HG03039 (cell line): ENCODE data around the gene VAV2.
"Not testable (repeated sequence)": the region's sequence is repeated elsewhere in the genome, so short reads cannot be mapped to it uniquely, and the experiment has no call there.

Source experiments
- ATAC-seq: cut with Tn5 transposase; IDR thresholded peaks from one replicate; pipeline ENCODE4 v1.9.1; 2021; ENCODE audit warnings: mild to moderate bottlenecking, moderate library complexity; ENCODE audit not compliant: unreplicated experiment

The VAV2 gene

DNA sequence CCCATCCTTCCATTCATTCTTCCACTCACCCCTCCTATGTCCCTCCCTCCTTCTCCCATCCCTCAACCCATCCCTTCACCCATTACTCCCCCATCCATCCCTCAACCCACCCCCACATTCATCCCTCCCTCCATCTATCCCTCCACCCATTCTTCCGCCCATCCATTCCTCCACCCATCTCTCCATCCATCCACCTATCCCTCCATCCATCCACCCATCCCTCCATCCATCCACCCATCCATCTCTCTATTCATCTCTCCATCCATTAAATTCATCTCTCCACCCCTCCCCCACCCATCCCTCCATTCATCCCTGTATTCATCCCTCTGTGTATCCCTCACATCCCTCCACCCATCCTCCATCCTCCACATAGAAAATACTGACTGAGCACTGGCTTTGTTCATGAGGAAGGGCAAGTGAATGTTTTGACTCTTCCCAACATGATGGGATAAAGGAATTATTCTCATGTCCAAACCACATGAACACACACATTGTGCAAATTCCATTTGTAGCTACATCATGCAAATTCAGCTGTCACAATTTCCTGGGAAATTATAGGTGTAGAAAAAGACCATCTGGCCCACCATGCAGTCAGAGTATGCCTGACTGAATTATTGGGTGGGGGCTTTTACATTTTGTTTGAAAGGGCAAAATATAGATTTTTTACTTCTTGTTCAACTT, 6.9 kb upstream of the VAV2 start:
- ATAC-seq = no peak

DNA sequence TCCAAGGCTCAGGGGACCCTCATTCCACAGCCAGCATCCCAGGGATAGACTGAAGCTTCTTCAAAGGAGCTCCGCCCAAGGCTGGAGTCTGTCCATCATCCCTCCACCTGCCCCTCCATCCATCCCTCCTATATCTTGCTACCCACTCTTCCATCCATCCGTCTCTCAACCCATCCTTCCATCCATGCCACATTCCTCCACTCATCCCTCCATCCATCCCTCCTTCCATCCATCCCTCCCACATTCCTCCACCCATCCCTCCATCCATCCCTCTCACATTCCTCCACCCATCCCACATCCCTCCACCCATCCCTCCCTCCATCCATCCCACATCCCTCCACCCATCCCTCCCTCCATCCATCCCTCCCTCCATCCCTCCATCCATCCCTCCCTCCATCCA, 5.5 kb upstream of the VAV2 start:
- ATAC-seq = no peak

DNA sequence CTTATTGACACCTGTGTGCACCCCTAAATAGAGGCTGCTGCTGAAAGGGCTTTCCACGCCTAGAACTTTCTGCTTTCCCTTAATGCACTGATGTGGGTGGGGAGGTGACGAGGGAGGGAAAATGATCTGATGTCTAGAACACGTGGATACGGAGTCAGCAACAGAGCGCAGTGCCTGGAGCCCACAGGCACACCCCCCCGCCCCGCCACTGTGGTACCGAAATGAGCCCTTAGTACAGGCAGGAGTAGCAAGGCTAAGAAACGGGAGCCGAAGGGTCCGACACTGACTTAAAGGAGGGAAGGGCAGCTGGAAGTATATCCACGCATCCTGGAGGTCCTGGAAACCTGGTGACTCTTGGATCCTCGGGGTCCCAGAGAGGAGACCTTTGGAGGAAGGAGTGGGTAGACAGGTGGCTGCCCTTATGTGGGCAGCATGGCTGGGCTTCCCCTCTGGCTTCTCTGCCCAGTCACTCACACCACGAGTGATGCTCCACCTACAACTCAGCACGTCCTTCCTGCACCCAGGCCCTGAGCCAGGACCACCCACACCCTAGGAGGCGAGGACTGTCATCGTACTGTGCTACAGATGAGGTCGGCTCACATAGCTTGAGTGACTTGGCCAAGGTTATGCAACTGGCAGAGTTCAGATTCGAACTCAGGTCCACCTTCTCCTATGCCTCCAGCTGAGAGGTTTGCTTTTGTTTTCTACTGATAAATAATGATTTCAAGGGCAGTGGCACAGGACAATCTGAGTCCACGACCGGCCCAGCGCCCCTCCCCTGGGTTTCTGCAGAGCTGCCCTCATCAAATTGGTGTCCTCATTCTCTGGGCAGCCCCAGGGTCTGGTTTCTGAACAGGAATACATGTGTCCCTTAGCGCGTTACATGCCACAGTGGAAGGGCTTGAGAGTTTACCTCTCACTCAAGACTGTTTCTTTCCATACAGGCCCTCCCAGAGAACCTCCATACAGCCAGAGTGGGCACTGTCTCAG, 4.7 kb upstream of the VAV2 start:
- ATAC-seq = no peak

DNA sequence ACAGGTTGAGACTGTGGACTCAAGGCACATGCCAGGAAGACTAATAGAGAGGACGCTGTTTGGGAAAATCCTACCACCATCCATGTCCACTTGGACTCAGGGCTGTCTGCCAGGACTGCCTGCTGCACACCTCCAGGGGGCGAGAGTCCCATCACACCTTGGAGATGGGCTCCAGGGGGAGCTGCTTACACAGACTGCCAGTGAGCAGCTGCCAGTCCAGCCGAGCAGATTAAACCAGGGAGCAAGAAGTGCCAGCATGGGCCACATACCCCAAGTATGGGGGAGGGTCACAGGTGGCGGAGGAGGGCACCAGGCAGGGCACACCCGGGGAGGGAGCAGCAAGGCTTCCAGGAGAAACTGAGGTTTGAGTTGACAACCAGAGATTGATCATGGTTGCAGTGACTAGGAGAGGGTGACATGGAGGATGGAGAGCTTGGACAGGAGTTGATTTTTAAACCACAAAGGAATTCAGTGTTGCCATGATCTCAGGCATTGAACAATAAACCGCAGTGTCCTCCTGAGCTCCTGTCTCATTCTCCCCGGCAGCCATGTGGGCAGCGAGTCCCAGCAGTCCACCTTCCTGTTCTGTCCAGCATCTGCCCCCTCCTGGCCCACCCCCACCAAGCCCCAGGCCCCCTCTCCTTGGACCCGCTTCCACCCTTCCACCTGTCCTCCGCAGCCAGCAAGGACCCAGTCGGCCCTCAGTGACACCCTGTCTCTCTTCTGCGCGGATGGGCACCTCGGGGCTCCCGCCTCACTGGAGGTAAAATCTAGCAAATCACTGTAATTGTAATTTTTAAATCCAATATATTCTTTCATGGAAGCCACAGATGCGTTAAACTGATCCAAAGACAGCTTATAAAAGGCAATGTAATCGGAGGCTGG, 3.1 kb upstream of the VAV2 start:
- no peak for ATAC-seq

DNA sequence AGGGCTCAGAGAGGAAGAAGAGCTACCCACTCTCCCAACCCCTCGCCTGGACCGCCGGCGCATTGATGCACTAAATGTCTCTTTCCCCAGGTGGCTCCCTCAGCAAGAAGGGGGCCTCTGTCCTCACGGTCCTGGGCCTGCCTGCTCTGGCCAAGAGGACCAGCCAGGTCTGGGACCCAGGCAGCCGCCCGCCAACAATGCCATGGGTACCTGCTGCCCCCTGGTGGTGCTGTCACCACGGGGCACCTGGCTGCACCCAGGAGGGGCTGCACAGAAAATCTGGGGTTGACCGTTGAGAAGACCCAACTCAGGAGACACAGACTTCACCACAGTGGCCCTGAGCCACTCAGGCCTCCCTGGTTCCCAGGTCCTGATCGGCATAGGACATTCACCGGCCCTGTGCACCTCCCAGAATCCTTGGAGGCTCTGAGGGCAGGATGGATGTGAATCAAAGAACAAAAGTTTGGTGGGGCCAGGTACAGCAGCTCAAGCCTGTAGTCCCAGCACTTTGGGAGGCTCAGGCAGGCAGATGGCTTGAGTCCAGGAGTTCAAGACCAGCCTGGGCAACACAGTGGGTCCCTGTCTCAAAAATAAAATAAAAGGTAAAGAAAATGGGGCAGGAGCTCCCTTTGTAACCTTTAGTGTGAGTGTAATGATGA, 2.4 kb upstream of the VAV2 start:
- no peak for ATAC-seq

DNA sequence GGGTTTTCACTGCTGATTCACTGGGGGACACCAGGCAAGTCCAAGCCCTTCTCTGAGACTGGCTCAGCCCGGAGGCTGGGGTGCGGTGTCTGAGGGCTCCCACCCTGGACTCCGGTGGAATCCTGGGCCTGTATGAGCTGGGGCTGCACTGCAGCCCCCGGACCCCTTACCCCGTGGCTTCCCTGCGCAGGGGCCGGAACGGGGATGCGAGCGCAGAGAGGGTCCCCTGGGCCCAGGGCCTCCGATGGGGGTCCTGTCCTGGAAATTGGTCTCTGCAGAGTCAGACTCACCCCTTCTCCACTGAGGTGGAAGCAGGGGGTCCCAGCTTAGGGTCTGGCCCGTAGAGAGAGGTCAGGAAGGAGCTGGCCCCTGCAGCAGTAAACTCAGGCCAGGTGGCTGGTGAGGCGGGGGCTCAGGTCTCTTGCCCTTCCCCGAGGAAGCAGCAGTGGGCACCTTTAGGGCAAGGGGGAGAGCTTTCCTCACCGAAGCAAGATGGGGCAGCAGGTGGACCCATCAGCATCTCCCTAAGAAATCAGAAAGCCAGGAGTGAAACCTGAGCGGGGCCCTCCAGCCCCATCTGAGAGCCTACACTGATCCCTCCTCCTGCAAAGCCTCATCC, 1.6 kb upstream of the VAV2 start:
- no peak for ATAC-seq

DNA sequence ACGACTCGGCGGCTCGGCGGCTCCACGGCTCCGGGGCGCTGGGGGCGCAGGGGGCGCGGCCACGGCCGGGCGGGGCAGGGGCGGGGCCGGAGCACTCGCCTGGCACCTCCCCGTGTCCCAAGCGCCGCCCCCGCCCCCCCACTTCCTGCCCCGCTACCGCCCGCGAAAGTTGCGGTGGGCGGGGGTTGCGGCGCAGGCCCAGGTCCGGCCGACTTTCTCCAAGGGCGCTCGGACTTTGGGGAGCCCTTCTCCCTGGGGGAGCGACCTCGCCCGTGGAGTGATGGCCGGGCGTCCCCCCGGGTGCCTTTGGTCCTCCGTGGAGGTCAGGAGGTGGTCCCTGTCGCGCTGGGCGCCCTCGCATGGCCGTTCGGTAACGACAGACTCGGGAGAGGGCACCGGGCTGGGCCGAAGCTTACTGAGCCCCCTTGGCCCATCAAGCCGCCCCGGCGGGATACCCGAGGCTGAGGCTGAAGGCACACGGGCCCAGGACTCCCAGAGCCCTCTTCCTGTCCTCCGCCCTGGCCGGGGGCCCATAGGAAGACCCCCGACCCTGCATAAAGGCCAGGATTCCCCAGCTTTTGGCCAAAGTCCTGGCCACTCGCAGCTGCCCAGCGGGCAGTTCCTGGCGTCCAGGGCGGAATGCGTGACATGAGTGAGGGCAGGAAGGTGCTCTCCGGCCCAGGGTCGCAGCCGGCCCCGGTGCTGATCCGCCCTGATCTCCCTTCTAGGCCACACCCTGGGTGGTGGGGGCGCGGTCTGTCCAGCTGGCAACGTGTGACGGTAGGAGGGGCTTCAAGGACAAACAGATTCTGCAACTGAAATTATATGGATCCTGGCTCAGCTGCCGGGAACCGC, 883 bp upstream of the VAV2 start:
- peak; percentile 39 for ATAC-seq

DNA sequence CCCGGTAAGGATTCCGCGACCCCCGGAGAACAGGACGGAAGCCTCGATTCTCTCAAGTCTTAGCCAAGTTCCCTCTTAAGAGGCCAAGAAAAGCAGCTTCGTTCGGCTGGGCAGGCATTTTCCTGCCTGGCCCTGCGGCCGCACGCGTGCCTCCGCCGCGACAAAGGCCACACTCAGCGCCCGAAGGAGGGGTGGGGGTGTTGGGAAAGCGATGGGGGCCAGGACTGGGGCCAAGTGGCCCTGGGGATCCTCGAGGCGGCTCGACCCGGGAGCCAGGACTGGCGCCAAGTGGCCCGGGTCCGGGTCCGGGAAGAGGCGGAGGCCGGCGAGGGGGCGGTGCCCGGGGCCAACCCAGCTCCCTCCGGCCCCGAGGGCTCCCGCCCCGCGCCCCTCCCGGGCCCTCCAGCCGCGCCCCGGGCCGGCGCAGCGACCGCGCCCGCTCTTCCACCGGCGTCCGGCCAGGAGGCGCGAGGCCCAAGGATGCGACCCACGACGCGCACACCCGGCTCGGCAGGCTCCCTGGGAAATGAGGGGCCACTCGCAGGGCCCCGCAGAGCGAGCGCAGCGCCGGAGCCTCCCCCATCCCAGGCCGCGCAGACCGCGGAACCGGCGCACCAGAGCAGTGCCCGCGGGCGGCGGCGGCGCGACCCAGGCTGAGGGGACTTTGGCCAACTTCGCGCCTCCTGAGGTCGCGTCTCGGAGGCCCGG, 756 bp downstream of the VAV2 start:
- ATAC-seq = no peak

DNA sequence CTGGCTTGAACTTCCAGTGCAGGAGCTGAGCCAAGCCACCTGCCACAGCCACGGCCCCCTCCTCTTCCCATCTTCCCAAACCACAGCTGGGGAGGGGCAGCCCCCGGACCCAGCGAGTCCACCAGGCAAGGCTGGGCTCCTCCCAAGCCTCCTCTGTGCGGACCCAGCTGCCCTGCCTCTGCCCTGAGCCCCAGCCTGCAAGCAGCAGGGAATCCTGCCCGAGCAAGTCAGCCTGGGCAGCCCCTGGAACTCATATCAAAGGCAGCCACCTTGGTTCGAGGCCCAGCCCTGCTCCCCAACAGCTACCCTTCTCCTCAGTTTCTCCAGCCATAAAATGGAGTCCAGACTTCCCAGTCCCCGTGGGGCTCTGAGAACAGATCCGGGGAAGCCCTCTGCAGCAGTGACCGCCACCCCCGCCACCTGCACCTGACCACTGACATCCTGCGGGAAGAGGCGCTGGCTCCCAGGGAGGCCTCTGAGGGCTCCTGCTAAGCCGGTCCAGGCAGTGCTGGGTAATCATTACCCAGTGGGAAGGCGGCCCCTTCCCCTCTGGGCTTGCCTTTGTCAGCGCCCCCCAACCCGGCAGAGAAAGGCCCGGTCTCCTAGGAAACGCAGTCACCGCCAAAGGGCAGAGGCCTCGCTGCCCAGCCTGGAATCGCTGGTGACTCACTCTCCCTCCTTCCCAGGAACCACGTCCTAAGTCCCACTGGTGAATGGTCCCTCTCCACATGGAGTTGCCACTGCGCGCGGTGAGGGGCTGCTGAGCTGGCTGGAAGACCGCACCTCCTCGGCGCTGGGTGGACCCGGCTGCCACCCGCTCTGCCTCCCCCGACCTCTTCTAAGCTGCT, 1.5 kb downstream of the VAV2 start:
- ATAC-seq = no peak

DNA sequence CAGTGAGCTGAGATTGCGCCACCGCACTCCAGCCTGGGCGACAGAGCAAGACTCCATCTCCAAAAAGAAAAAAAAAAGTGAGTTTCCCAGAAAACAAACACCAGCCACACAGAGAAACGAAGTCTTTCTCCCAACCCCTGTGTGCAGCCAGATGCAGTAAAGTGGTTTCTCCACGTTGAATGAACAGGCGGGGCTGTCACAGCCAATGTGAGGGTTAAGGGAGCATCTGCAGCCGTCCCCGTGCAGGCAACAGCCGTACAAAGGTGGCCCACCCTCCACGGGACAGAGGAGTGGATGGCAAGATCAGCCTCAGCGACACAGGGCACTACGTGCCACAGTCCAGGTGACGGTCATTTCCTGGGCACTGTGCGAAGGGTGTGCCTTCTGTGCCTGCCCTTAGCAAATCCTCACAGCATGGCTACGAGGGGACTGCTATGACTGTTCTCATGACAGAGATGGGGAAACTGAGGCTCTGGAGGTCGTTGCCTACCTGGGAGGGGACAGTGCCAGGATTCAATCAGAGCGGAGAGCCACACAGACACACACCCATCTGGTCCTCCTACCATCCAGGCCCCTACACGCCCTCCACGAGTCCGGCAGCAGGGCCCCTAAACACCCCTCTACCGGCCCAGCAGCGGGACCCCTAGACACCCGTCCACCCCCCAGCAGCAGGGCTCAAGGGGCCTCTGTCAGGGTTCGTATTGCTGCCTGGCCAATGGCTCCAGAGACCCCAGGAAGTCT, 2.3 kb downstream of the VAV2 start:
- no peak for ATAC-seq

DNA sequence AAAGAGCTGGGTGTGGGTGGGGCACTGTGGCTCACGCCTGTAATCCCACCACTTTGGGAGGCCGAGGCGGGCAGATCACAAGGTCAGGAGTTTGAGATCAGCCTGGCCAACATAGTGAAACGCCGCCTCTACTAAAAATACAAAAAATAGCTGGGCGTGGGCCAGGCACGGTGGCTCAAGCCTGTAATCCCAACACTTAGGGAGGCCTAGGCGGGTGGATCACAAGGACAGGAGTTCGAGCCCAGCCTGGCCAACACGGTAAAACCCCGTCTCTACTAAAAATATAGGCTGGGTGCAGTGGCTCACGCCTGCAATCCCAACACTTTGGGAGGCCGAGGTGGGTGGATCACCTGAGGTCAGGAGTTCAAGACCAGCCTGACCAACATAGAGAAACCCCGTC, 3.4 kb downstream of the VAV2 start:
- ATAC-seq = not testable (repeated sequence)

DNA sequence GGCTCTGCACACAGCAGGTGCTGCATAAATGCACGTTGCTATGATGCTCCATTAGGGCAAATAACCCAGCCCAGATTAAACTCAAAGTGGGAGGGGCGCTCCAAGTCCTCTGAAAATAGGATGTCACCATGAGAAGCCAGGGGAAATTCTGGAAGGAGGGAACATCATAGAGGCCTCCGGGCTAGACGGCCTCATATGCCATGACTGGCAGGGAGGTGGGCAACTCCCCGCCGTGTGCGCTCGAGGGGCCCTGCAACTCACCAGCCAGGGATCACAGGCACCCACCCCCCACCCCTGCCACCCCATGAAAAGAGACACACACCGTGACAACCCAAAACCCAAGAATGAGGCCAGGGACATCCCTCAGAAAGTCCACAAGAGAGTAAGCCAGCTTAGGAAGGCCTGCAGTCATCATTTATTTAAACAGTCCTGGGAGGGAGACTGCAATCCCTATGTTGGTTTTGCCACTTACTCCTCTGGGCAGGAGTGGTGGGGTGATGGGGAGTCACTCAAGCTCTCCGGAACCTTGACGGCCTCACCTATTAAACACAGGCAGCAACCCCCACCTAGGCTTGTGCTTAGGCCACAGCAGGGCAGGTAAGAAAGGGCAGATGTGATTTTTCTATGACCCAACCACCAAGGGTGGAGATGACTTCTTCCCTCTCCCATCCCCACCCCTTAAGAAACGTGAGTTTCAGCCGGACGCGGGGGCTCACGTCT, 4.0 kb downstream of the VAV2 start:
- no peak for ATAC-seq

DNA sequence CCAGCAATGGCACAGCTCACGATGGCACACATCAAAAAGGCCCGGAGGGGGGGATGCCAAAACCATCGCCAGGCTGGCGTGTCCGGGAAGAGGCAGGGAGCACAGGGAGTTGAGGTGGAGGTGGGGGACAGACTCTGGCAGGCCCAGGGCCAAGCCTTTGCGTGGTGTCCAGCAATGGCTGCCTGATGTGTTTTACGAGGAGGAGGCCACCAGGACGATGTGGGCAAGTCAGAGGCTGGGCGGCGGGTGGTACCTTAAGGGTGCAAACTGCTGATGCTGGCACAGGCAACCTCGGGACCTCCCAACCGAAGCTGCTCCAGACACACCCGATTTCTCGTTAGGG, 4.7 kb downstream of the VAV2 start:
- no peak for ATAC-seq

DNA sequence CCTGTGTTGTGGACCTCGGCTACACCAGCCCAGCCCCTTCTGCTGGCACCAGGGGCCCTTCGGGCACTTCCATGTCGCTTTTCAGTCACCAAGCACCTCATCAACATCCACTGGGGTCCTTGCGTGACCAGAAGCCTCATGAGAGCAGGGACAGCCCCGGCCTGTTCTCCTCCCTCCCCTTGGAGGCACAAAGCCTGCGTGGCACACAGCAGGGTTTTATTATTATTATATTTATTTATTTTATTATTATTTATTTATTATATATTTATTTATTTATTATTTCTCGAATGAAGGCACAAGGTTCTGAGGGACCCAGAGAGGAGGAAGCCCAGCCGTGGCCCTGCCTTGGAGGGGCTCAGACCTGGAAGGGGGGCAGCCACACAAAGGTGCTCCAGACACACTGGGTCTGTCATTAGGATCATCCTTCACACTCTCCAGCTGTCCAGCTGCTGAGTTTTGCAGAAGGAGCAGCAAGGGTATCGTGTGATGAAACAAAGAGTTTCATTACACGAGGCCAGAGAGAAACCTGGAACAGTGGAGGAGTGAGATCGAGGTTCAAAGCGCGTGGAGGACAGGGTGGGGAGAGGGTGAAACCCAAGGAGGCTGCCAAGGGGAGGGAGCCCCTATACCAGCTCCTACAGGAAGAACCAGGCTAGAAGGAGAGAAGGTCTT, 5.2 kb downstream of the VAV2 start:
- ATAC-seq = no peak

DNA sequence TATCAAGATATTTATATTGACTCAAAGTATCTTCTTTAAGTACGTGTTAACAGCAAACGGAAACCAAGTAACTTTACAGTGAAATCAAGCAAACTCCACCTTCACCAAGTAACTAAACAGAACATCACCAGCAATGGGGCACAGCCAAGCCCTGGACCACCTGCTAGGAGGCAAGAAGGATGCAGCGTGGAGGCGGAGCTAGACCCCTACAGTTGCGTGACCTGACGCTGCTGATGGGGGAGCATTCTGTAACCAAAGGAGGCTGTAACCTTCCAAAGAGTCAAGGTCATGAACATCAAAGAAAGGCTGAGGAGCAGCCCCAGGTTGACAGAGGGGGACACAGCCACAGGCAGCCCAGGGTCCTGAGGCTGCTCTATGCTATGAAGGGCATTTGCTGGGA, 6.1 kb downstream of the VAV2 start:
- ATAC-seq = no peak
